B cell (primary cell): Measurements from ENCODE around the gene SRRM4. TPM values are rescaled to one million over a fixed set of nuclear protein-coding genes. Genes with fewer than 3 reads are reported as not detected.

Experiments
- ATAC-seq: fragments of 200-7000 bp; cut with Tn5 transposase; one replicate; pipeline ENCODE4 v1.10.0; 2021; ENCODE audit warnings: low read depth, mild to moderate bottlenecking, moderate number of reproducible peaks, moderate library complexity
- CTCF ChIA-PET: fragments of 350-600 bp; sonication (Branson Sonifier 250); formaldehyde crosslinking; loops from one replicate; lab custom pipeline; 2021; ENCODE audit warnings: antibody characterized with exemption, inconsistent platforms; lab: Charles Lee
- POLR2A ChIA-PET: fragments of 350-600 bp; sonication (Branson Sonifier 250); formaldehyde crosslinking; loops from one replicate; lab custom pipeline; 2021; ENCODE audit warnings: antibody characterized with exemption; lab: Charles Lee
- DNase-seq: peaks from one replicate; pipeline ENCODE4 v3.0.0; 2013
- H2AFZ ChIP-seq: 2 replicates; pipeline ENCODE4 v1.6.1; 2012; ENCODE audit warnings: mild to moderate bottlenecking, low read depth, low read length; ENCODE audit not compliant: insufficient read depth, poor library complexity, severe bottlenecking
- H3K27ac ChIP-seq, 2 donors: 1 replicate in 1 of 2; 2 replicates in 1 of 2; pipeline ENCODE4 v1.5.1; 2012 to 2013; ENCODE audit warnings: low read length in 2 of 2, mild to moderate bottlenecking in 2 of 2, moderate library complexity in 1 of 2
- H3K27me3 ChIP-seq, 4 experiments: fragments of 200-600 bp in 1 of 4; sonication (generic) in 1 of 4; replicated peaks in 1 of 4; 1 replicate in 2 of 4; 2 replicates in 2 of 4; pipeline versions ENCODE4 v1.6.1 to v1.7.0; 2013 to 2016; ENCODE audit warnings: low read length in 3 of 4, mild to moderate bottlenecking in 2 of 4, mixed read lengths in 1 of 4, moderate library complexity in 1 of 4; ENCODE audit not compliant: insufficient read depth in 4 of 4, control insufficient read depth in 3 of 4; ENCODE audit errors: control extremely low read depth in 1 of 4
- H3K36me3 ChIP-seq, 2 experiments: replicated peaks in 1 of 2; 1 replicate in 1 of 2; 2 replicates in 1 of 2; pipeline versions ENCODE4 v1.6.1 to v1.7.1; 2013; ENCODE audit warnings: low read length in 1 of 2; ENCODE audit not compliant: insufficient read depth in 2 of 2, control insufficient read depth in 1 of 2; ENCODE audit errors: control extremely low read depth in 1 of 2, extremely low read depth in 1 of 2
- H3K4me1 ChIP-seq, 2 donors: fragments of 200-600 bp in 1 of 2; sonication (generic) in 1 of 2; 1 replicate in 1 of 2; 2 replicates in 1 of 2; pipeline versions ENCODE4 v1.5.1 to v1.6.1; 2013 to 2017; ENCODE audit warnings: low read length in 2 of 2; ENCODE audit not compliant: control insufficient read depth in 2 of 2, insufficient read depth in 2 of 2
- H3K4me2 ChIP-seq: replicated peaks from 2 replicates; pipeline ENCODE3; 2012; ENCODE audit warnings: mild to moderate bottlenecking, low read depth, low read length; ENCODE audit not compliant: poor library complexity, severe bottlenecking
- H3K4me3 ChIP-seq, 5 experiments: fragments of 200-600 bp in 1 of 5; sonication (generic) in 1 of 5; 1 replicate in 3 of 5; 2 replicates in 2 of 5; pipeline versions ENCODE4 v1.5.1 to v1.7.0; 2011 to 2016; ENCODE audit warnings: low read length in 4 of 5, mild to moderate bottlenecking in 4 of 5, low read depth in 2 of 5, control low read depth in 1 of 5, moderate library complexity in 1 of 5; ENCODE audit not compliant: insufficient read depth in 1 of 5; ENCODE audit errors: control extremely low read depth in 1 of 5, extremely low read depth in 1 of 5
- H3K79me2 ChIP-seq: fragments of 200-600 bp; sonication (generic); one replicate; pipeline ENCODE4 v1.6.0; 2016; ENCODE audit warnings: low read length; ENCODE audit not compliant: control insufficient read depth, insufficient read depth
- H3K9ac ChIP-seq: fragments of 200-600 bp; sonication (generic); 2 replicates; pipeline ENCODE4 v1.6.1; 2017; ENCODE audit warnings: mild to moderate bottlenecking, low read length, moderate library complexity
- H3K9me3 ChIP-seq, 3 donors: one replicate each; pipeline versions ENCODE4 v1.6.1 to v1.7.1; 2013; ENCODE audit warnings: low read length in 2 of 3; ENCODE audit not compliant: control insufficient read depth in 2 of 3, insufficient read depth in 1 of 3; ENCODE audit errors: control extremely low read depth in 1 of 3
- H4K20me1 ChIP-seq: 2 replicates; pipeline ENCODE4 v1.6.0; 2012; ENCODE audit warnings: mild to moderate bottlenecking, low read length; ENCODE audit not compliant: insufficient read depth, control insufficient read depth, poor library complexity, severe bottlenecking
- H3K27ac Mint-ChIP-seq: one replicate; pipeline ENCODE4 v1.8.0; 2021; ENCODE audit warnings: mixed read lengths
- H3K27me3 Mint-ChIP-seq: one replicate; pipeline ENCODE4 v1.8.0; 2021; ENCODE audit warnings: mixed read lengths
- H3K4me1 Mint-ChIP-seq: one replicate; pipeline ENCODE4 v1.8.0; 2021; ENCODE audit warnings: mixed read lengths
- H3K4me3 Mint-ChIP-seq: one replicate; pipeline ENCODE4 v1.8.0; 2021; ENCODE audit warnings: mixed read lengths
- H3K9me3 Mint-ChIP-seq: one replicate; pipeline ENCODE4 v1.8.0; 2022; ENCODE audit warnings: mixed read lengths; ENCODE audit not compliant: insufficient read depth
- CTCF ChIP-seq: fragments of 200-600 bp; IDR thresholded peaks from one replicate; pipeline ENCODE4 v1.8.0; 2022; ENCODE audit warnings: antibody characterized with exemption, mild to moderate bottlenecking
- EZH2 ChIP-seq: IDR thresholded peaks from 2 replicates; pipeline ENCODE4 v1.6.1; 2012; ENCODE audit warnings: borderline replicate concordance, low read depth, mild to moderate bottlenecking, moderate library complexity, low read length; ENCODE audit not compliant: insufficient read depth, poor library complexity, severe bottlenecking
- WGBS: methylation state at CpG from one replicate; pipeline ENCODE4 v1.1.5; 2013; ENCODE audit warnings: missing lambda C conversion rate; ENCODE audit not compliant: insufficient coverage; 5-methylcytosine and 5-hydroxymethylcytosine counted together
- intact Hi-C: fragments of 100-400 bp; cut with micrococcal nuclease; formaldehyde crosslinking; loops from one replicate; pipeline ENCODE4 v1.10.0; 2022
- polyA plus RNA-seq: library from polyadenylated mRNA; depleted of rRNA; stranded (reverse); fragments of >200 nt; gene quantifications from 2 replicates; pipeline ENCODE4 v1.2.3, GENCODE V29; 2012
- total RNA-seq, 2 donors: library from RNA; stranded (reverse); fragments of 120-200 nt in 1 of 2; gene quantifications; 1 replicate in 1 of 2; 2 replicates in 1 of 2; pipeline versions ENCODE4 v1.2.3 to v1.2.4, GENCODE V29; 2013 to 2022

The SRRM4 gene
- total and polyA plus RNA-seq, 2 donors (not counting 1 experiment from before 2014, with no cell fraction given), result not detected

DNA sequence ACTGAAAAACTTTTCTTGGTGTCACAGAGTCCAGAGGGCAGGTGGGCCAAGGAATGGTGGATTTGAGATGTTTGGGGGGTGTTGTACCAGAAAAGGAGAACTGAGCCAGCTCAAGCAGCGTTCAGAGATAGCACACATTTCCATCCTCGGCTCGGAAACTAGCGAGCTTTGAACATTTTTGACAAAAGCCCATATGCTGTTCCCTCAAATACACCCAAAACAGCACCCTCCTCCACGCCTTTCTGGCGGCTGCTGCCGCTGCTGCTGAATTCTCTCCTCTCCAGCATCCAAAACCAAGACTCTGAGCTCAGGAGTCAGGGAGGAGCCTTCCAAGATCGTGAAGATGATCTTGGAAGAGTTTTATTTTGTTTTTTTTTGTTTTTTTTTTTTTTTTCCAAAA, 961 bp downstream of the SRRM4 start:
- H3K4me3 ChIP-seq, result no peak overlapping the region
- no peak overlapping the region for H3K4me3 Mint-ChIP-seq
- peaks cover 0 to 22% (median 0%) of the 10 kb centered on the region in 3 donors for H3K9me3 ChIP-seq
- peaks cover 0 to 36% (median 14%) of the 10 kb centered on the region in 4 experiments for H3K27me3 ChIP-seq
- no peaks in the 10 kb centered on the region for H3K36me3 ChIP-seq
- no peak overlapping the region for H3K4me2 ChIP-seq
- ATAC-seq, result no peak
- H3K9me3 Mint-ChIP-seq, result peaks cover 2% of the 10 kb centered on the region
- TF ChIP-seq EZH2 (no peak), CTCF (no peak)
- POLR2A ChIA-PET, result no interaction called here
- H3K9ac ChIP-seq, result no peak overlapping the region
- H3K79me2 ChIP-seq, result no peaks in the 10 kb centered on the region
- no peak overlapping the region for H3K27ac Mint-ChIP-seq
- H3K4me1 Mint-ChIP-seq, result no peaks in the 10 kb centered on the region
- peaks cover 46% of the 10 kb centered on the region for H3K27me3 Mint-ChIP-seq
- intact Hi-C loops, result no loop called here
- H3K27ac ChIP-seq, result no peak overlapping the region
- no peak for DNase-seq
- no peaks in the 10 kb centered on the region for H4K20me1 ChIP-seq
- H3K4me1 ChIP-seq, result no peaks in the 10 kb centered on the region
- no peak overlapping the region for H2AFZ ChIP-seq
- WGBS, result 13% methylated on average over 4 of the region's 8 CpGs
- CTCF ChIA-PET, result no interaction called here

DNA sequence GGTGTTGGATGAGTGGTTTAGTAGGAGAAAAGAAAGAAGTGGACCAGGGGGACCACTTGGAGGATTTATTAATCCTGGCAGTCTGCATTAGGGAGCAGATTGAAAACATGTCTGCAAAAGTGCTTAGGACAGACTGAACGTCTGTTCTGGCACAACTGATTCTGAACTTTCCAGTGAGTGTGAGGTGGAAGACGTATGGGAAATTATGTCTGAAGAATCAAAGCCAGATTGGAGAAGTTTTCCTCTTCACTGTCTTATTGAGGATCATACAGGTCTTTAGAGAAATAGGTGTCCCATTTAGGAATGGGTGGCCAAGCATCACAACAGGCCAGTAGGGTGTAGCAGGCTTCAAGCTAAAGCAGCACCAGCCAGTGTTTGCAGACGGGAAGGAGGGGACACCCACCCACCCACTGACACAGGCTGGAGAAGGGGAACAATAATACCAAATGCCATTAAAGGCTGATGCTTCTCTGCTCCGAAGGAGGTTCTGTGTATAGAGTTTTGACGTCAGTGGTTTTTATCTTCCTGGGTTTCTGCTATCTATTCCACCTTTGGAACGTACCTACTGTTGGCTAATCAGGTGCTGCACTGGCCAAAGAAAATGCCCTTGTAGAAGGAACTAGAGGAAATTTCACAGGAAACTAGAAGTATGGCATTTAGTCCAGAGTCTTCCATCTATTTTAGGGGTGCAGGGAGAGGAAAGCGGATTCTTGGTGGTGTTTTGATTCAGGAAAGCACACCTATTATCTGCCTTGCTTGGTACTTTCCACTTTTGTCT, 1.8 kb downstream of the SRRM4 start:
- no peak for TF ChIP-seq EZH2
- TF ChIP-seq CTCF, result no peak
- Histone ChIP-seq H3K4me1 (no peaks in the 10 kb centered on the region), H3K9ac (no peak overlapping the region), H3K9me3 (peaks cover 0 to 22% (median 0%) of the 10 kb centered on the region in 3 donors), H2AFZ (no peak overlapping the region), H3K36me3 (no peaks in the 10 kb centered on the region), H4K20me1 (no peaks in the 10 kb centered on the region), H3K79me2 (no peaks in the 10 kb centered on the region), H3K27ac (no peak overlapping the region), H3K27me3 (peaks cover 0 to 36% (median 14%) of the 10 kb centered on the region in 4 experiments), H3K4me3 (no peak overlapping the region), H3K4me2 (no peak overlapping the region)
- no peak overlapping the region for H3K4me3 Mint-ChIP-seq
- peaks cover 48% of the 10 kb centered on the region for H3K27me3 Mint-ChIP-seq
- peaks cover 2% of the 10 kb centered on the region for H3K9me3 Mint-ChIP-seq
- no peaks in the 10 kb centered on the region for H3K4me1 Mint-ChIP-seq
- DNase-seq, result no peak
- ATAC-seq, result no peak
- no peak overlapping the region for H3K27ac Mint-ChIP-seq
- WGBS, result 64% methylated on average over 4 of the region's 7 CpGs
- ChIA-PET CTCF (no interaction called here), POLR2A (no interaction called here)
- intact Hi-C loops, result no loop called here
